Uterus (tissue), 2 donors: ENCODE results near the gene PLPP4.

ENCODE experiments used
- POLR2A ChIP-seq, 2 donors: fragments of 450-650 bp; IDR thresholded peaks; one replicate each; pipeline ENCODE4 v1.6.1; 2016; ENCODE audit warnings: antibody characterized with exemption in 2 of 2, mild to moderate bottlenecking in 1 of 2, moderate library complexity in 1 of 2
- TF ChIP-seq, protein P1 (sequence below), 4 experiments: fragments of 200-600 bp in 2 of 4; fragments of 450-650 bp in 2 of 4; sonication (generic) in 2 of 4; IDR thresholded peaks; one replicate each; pipeline ENCODE4 v1.5.1; 2016 to 2019; ENCODE audit warnings: antibody characterized with exemption in 4 of 4, mild to moderate bottlenecking in 2 of 4, moderate library complexity in 1 of 4

DNA sequence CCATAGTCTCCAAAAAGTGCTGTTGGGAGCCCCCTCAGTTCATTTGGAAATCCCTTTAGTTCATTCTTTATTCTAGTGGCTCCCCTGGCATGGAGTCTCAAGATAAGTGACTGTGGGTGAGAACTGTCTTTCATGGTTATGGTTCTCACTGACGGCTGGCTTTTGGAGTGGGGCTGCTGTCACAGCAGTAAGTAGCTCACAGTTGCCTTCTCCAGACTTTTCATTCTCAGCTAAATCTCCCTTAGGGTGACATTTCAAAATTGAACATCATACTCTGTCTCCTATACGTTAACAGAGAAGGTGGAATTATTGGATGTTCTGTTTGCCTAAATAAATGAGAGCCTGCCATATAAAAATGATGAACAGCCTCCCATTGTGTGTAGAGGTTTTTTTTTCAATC, 58.7 kb downstream of the PLPP4 start:
- TF ChIP-seq, protein P1, sequence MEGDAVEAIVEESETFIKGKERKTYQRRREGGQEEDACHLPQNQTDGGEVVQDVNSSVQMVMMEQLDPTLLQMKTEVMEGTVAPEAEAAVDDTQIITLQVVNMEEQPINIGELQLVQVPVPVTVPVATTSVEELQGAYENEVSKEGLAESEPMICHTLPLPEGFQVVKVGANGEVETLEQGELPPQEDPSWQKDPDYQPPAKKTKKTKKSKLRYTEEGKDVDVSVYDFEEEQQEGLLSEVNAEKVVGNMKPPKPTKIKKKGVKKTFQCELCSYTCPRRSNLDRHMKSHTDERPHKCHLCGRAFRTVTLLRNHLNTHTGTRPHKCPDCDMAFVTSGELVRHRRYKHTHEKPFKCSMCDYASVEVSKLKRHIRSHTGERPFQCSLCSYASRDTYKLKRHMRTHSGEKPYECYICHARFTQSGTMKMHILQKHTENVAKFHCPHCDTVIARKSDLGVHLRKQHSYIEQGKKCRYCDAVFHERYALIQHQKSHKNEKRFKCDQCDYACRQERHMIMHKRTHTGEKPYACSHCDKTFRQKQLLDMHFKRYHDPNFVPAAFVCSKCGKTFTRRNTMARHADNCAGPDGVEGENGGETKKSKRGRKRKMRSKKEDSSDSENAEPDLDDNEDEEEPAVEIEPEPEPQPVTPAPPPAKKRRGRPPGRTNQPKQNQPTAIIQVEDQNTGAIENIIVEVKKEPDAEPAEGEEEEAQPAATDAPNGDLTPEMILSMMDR (IDR thresholded peaks at IDR 0.05): no peak
- no peak for TF ChIP-seq POLR2A (IDR thresholded peaks at IDR 0.05)
